IPS-18c (cell line): ENCODE data around the gene FAR2.

ENCODE experiments used
- H3K4me3 ChIP-seq: 2 replicates; pipeline ENCODE4 v1.7.0; 2013; ENCODE audit warnings: low read depth, mild to moderate bottlenecking, low read length, moderate library complexity; ENCODE audit not compliant: insufficient read depth
- H3K9me3 ChIP-seq: one replicate; pipeline ENCODE4 v1.6.1; 2013; ENCODE audit warnings: mild to moderate bottlenecking, low read length, moderate library complexity; ENCODE audit not compliant: control insufficient read depth, insufficient read depth

FAR2 gene

DNA sequence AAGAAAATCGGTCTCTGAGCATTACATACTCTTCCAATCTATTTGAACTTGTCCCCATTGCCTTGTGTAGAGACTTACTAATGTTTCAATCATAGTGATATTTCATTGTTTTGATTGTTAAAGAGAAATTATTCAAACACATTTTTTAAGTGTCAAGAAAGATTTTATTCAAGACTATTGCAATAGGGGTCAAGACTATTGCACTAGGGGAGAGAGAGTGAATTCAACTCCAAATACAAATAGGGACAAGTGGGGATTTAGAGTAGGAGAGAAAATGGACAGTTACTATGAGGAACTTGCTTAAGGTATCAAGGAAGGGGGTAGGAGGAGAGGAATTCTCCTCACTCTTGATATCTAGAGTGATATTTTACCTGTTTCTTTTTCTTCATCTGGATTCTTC lies 73.1 kb downstream of the FAR2 start:
- no peaks in the 10 kb centered on the region for H3K9me3 ChIP-seq
- H3K4me3 ChIP-seq, result no peak overlapping the region

DNA sequence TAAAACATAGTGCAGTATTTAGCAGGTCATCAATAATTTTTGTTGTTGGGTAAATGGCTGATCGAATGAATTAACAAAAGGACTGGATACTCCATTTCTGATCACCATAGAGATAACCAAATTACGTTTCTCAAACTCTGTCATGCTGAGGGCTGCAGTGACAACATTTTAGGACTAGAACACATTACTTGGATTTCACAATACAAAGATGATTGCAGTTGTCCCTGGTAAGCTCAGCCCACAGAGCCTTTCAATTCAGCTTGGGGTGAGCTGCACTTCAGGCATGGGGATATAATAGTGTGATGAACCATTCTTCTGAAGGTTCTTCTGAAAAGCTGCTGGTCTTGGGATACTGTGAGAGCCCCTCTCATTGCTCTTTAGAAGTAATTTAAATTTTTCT lies 74.3 kb downstream of the FAR2 start:
- H3K9me3 ChIP-seq, result no peaks in the 10 kb centered on the region
- no peak overlapping the region for H3K4me3 ChIP-seq

DNA sequence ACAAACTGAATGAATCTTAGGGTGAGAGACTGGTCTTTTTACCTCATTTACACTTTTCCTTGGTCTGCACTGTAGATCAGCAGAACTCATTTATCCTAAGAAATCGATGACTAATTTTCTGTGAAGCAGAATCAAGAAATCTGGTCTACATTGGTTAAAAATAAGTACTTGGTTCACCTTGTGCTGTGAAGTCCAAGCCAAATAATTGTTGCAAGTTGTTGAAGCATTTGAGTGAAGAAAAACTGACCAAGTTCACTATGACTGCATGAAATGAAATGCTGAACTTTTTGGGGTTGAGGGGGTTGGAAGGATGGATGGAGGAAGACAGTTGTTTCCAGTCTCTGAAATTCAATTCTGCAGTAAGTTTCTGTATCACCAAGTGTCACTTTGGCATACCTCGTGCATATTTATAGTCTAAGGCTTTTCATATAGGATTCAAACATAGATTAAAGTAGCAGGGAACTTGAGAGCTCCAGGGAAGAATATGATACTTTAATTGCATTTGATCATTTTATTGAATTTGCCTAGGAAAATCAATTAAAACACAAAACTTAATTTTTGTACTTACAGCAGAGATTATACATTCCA lies 75.0 kb downstream of the FAR2 start:
- Histone ChIP-seq H3K4me3 (no peak overlapping the region), H3K9me3 (no peaks in the 10 kb centered on the region)

- H3K4me3 ChIP-seq, result no peak overlapping the region
Observed at GRCh38 chr12:29224572-29224971, 75.5 kb downstream of the FAR2 start.

DNA sequence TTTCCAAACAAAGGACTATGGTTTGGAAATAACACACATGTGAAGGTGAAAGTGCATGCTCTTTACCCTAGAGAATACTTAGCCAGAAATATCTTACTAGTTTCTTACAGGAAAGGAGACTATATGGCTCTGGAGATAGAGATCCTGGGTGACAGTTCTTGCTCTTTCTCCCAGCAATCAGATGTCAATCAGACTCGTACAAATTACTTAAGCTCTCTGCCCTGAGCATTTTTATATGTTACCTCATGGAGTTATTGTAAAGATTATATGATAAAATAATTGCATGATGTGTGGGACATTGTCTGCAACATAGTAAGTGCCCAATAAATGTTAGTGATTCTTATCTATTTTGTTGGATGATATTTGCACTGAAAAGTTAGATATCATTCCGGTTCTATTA lies 76.8 kb downstream of the FAR2 start:
- H3K4me3 ChIP-seq, result no peak overlapping the region
- H3K9me3 ChIP-seq, result no peaks in the 10 kb centered on the region

More at GRCh38 chr12:29224572-29224971, 75.5 kb downstream of the FAR2 start:
- H3K9me3 ChIP-seq, result no peaks in the 10 kb centered on the region

- no peaks in the 10 kb centered on the region for H3K9me3 ChIP-seq
- no peak overlapping the region for H3K4me3 ChIP-seq
Observed at GRCh38 chr12:29226616-29227015, 77.5 kb downstream of the FAR2 start.

GRCh38 chr12:29228474-29229157 lies 79.5 kb downstream of the FAR2 start:
- Histone ChIP-seq H3K4me3 (no peak overlapping the region), H3K9me3 (no peaks in the 10 kb centered on the region)

DNA sequence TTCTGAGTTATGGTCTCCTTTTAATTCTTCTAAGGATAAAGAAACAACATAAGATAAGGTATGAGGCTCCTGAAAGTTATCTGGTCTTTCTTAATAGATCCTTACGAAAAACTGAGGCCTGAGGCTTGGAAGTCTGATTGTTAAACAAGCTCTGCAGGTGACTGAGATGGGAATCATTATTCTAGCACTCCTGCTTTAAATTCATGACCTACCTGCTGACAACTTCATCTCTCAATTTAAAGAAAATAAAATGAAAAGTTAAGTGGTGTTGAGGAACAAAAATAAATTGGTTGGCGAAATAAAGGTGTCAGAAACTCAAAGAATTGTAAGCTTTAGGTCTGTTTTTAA lies 80.1 kb downstream of the FAR2 start:
- Histone ChIP-seq H3K4me3 (no peak overlapping the region), H3K9me3 (no peaks in the 10 kb centered on the region)

GRCh38 chr12:29229937-29230336 lies 80.9 kb downstream of the FAR2 start:
- no peak overlapping the region for H3K4me3 ChIP-seq
- H3K9me3 ChIP-seq, result no peaks in the 10 kb centered on the region

GRCh38 chr12:29230800-29231560 lies 81.9 kb downstream of the FAR2 start:
- Histone ChIP-seq H3K4me3 (no peak overlapping the region), H3K9me3 (no peaks in the 10 kb centered on the region)

- H3K4me3 ChIP-seq, result no peak overlapping the region
Observed at GRCh38 chr12:29232086-29232485, 83.0 kb downstream of the FAR2 start.

DNA sequence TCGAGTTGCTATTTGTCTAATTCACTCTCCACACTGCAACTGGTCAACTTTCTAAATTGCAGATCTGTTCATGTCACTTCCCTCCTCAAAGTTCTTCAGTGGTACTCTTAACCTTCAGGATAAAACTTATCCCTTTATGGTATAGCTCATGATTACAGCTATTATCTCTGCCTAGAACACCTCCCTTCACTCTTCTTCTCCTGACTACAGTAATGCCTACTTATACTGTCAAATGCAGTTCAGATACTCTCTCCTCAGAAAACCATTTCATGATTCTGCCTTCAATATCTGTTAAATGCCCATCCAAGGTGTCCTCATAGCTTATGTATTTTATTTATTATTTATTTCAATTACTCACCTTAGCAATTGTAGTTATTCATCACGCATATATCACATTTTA lies 85.5 kb downstream of the FAR2 start:
- Histone ChIP-seq H3K9me3 (no peaks in the 10 kb centered on the region), H3K4me3 (no peak overlapping the region)

More at GRCh38 chr12:29232086-29232485, 83.0 kb downstream of the FAR2 start:
- H3K9me3 ChIP-seq, result no peaks in the 10 kb centered on the region

DNA sequence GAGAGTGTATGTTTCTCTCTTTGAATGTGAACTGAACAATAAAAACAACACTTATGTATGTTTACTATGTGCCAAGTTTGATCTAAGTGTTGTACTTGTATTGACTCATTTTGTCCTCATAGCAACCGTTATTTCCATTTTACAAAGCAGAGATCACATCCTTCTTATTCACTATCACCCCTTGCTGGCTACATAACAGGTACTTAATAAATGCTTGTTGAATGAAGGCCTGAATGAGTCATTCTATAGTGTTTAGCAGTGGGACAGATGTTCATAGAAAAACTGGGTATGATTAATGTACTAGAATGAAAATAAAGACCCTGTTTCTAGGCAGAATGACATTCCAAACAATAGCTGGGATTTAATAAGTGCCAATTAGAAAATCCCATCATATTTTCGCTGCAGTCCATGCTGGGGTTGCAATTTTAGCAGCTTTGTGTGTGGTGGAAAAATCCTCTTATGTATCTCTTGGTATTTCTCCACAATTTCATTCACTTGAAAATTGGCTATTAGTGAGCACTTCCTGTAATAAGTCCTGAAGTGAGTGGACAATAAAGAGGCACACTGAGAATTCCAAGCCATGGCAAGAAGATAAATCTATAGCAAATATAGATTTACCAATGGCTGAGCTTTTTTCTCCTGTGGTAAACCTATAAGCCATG lies 86.0 kb downstream of the FAR2 start:
- H3K4me3 ChIP-seq, result no peak overlapping the region
- no peaks in the 10 kb centered on the region for H3K9me3 ChIP-seq

DNA sequence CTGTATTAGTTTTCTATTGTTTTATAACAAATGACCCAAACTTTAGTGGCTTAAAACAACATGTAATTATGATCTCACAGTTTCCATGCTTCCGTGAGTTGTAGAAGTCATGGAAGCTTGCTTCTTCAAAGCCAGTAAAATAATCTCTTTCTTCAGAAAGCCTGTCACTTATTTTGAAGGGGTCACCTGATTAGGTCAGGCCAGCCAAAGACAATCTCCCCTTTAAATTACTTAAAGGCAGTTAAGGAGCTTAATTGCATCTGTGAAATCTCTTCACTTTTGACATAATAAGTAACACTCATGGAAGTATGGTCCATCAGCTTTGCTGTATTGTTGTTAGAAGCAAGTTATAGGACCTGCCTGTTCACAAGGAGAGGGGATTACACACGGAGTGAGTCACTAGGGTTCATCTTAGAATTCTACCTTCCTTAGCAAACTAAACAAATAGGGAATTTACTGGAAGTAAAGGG lies 89.8 kb downstream of the FAR2 start:
- no peak overlapping the region for H3K4me3 ChIP-seq
- H3K9me3 ChIP-seq, result no peaks in the 10 kb centered on the region

DNA sequence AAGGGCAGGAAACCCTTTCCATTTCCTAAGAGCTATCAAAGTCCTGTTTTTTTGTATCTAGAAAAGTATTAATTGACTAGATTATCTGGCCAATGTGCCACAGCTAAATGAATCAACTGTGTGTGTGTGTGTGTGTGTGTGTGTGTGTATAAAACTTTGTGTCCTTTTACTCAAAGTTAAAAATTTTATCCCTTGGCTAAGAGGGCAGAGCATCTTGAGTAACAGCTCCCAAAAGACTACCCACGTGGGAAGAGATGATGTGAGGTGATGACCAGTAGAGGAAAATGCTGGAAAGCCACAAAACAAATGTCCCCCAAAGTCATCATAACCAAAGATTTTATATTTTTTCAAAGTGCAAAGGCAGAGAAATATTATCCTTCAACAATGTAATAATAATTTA lies 90.3 kb downstream of the FAR2 start:
- Histone ChIP-seq H3K4me3 (no peak overlapping the region), H3K9me3 (no peaks in the 10 kb centered on the region)

- Histone ChIP-seq H3K9me3 (no peaks in the 10 kb centered on the region), H3K4me3 (no peak overlapping the region)
Observed at GRCh38 chr12:29240441-29240840, 91.4 kb downstream of the FAR2 start.

DNA sequence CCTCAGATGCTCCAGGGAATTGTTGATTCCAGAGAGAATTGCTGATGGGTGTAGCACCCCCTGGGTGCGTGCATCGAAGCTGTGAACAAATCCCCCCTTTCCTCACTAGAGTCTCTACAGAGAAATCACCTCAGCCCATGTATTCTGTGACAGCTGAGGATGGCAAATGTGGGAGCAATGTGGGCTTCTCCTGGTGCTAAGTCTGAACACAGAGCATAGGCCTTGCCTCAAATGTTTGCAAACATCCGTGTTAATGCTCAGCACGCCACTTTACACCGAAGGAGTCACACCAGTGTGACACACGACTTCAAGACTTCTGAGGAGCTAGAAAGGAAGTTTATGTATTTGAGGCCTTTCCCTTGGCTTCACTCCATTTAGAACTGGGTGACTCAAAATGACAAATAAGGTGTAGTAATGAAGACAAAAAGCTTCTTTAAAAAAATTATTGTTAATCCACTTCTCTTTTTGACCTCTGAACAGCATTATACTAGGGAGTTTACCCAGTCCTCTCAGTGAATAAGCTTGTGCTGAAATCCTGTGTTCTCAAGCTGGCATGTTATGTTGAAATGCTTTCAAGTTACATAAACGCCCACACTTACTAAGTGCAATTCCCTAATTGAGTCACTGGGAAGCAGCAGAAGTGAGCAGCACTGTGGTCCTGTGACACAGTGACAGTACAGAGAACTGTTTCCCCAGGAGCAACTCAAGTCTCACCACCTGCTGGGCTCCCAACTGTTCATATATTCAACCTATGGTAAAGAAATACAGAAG lies 92.9 kb downstream of the FAR2 start:
- Histone ChIP-seq H3K4me3 (no peak overlapping the region), H3K9me3 (no peaks in the 10 kb centered on the region)
